Gastrocnemius medialis (tissue), 4 donors: Measurements from ENCODE around the gene BTF3. TPM values are rescaled to one million over a fixed set of nuclear protein-coding genes. Genes with fewer than 3 reads are reported as not detected.

Experiments
- ATAC-seq, 2 donors: fragments of 150-250 bp; one replicate each; pipeline ENCODE4 v1.9.1; 2016
- DNase-seq, 2 donors: peaks; one replicate each; pipeline ENCODE4 v3.0.0-alpha.2; 2019
- H3K27ac ChIP-seq, 4 donors: fragments of 200-600 bp; sonication (generic); 1 replicate in 1 of 4; 2 replicates in 3 of 4; pipeline ENCODE4 v1.5.1; 2016 to 2018; ENCODE audit warnings: mild to moderate bottlenecking in 2 of 4, moderate library complexity in 1 of 4
- H3K27me3 ChIP-seq, 3 donors: fragments of 200-600 bp; sonication (generic) in 2 of 3; 1 replicate in 1 of 3; 2 replicates in 2 of 3; pipeline versions ENCODE4 v1.5.1 to v1.6.0; 2016 to 2019; ENCODE audit warnings: mild to moderate bottlenecking in 1 of 3, moderate library complexity in 1 of 3
- H3K36me3 ChIP-seq, 2 donors: fragments of 200-600 bp; sonication (generic) in 1 of 2; one replicate each; pipeline ENCODE4 v1.5.1; 2017 to 2018
- H3K4me1 ChIP-seq, 2 donors: fragments of 200-600 bp; sonication (generic) in 1 of 2; one replicate each; pipeline ENCODE4 v1.5.1; 2016 to 2017; ENCODE audit warnings: mild to moderate bottlenecking in 2 of 2
- H3K4me3 ChIP-seq, 4 donors: fragments of 200-600 bp; sonication (generic) in 3 of 4; 1 replicate in 1 of 4; 2 replicates in 3 of 4; pipeline ENCODE4 v1.5.1; 2016 to 2019; ENCODE audit warnings: mild to moderate bottlenecking in 2 of 4
- H3K9me3 ChIP-seq, 3 donors: fragments of 200-600 bp; sonication (generic) in 2 of 3; 1 replicate in 1 of 3; 2 replicates in 2 of 3; pipeline ENCODE4 v1.5.1; 2016 to 2019
- POLR2A ChIP-seq, 2 donors: fragments of 450-650 bp; IDR thresholded peaks; one replicate each; pipeline ENCODE4 v1.6.1; 2017; ENCODE audit warnings: antibody characterized with exemption in 2 of 2, mild to moderate bottlenecking in 2 of 2, moderate library complexity in 2 of 2
- in situ Hi-C, 4 donors: fragments of 200-750 bp; cut with MboI; loops; one replicate each; pipeline versions ENCODE4 v1.15.0 to v1.8.0; 2017; ENCODE audit warnings: low sequenced_read_pairs in 4 of 4
- intact Hi-C: fragments of 100-400 bp; cut with DNase I; formaldehyde crosslinking; loops from one replicate; pipeline ENCODE4 v1.15.1; 2023; ENCODE audit warnings: low total_unique reads
- total RNA-seq, 4 donors: library from RNA; depleted of rRNA; stranded (reverse); fragments of >200 nt; gene quantifications; one replicate each; pipeline versions ENCODE4 v1.1.0 to v1.2.3, GENCODE V29; 2016
- TF ChIP-seq, protein P1 (sequence below), 5 experiments: fragments of 450-650 bp in 3 of 5; fragments of 200-600 bp in 2 of 5; sonication (generic) in 2 of 5; IDR thresholded peaks in 4 of 5; conservative IDR thresholded peaks in 1 of 5; 1 replicate in 4 of 5; 2 replicates in 1 of 5; pipeline ENCODE4 v1.5.1; 2016 to 2019; ENCODE audit warnings: antibody characterized with exemption in 5 of 5, mild to moderate bottlenecking in 3 of 5, moderate library complexity in 3 of 5

BTF3 gene
- total RNA-seq, 4 donors from 2014 or later = 517 to 641 (median 546) TPM

- Histone ChIP-seq H3K9me3 (no peaks in the 10 kb centered on the region), H3K27me3 (peaks cover 0 to 3% (median 3%) of the 10 kb centered on the region in 3 donors), H3K4me3 (no peak overlapping the region), H3K36me3 (no peaks in the 10 kb centered on the region), H3K4me1 (no peaks in the 10 kb centered on the region), H3K27ac (no peak overlapping the region)
- ATAC-seq (no peak), DNase-seq (no peak)
- in situ Hi-C loops = no loop called here
- intact Hi-C loops = no loop called here
- TF ChIP-seq, protein P1, sequence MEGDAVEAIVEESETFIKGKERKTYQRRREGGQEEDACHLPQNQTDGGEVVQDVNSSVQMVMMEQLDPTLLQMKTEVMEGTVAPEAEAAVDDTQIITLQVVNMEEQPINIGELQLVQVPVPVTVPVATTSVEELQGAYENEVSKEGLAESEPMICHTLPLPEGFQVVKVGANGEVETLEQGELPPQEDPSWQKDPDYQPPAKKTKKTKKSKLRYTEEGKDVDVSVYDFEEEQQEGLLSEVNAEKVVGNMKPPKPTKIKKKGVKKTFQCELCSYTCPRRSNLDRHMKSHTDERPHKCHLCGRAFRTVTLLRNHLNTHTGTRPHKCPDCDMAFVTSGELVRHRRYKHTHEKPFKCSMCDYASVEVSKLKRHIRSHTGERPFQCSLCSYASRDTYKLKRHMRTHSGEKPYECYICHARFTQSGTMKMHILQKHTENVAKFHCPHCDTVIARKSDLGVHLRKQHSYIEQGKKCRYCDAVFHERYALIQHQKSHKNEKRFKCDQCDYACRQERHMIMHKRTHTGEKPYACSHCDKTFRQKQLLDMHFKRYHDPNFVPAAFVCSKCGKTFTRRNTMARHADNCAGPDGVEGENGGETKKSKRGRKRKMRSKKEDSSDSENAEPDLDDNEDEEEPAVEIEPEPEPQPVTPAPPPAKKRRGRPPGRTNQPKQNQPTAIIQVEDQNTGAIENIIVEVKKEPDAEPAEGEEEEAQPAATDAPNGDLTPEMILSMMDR (IDR thresholded peaks at IDR 0.05 in 4 of 5, conservative IDR thresholded peaks at IDR 0.05 in 1 of 5) = no peak
- TF ChIP-seq POLR2A (IDR thresholded peaks at IDR 0.05) = no peak
Measured at GRCh38 chr5:73540192-73540591, 42.0 kb downstream of the BTF3 start.

DNA sequence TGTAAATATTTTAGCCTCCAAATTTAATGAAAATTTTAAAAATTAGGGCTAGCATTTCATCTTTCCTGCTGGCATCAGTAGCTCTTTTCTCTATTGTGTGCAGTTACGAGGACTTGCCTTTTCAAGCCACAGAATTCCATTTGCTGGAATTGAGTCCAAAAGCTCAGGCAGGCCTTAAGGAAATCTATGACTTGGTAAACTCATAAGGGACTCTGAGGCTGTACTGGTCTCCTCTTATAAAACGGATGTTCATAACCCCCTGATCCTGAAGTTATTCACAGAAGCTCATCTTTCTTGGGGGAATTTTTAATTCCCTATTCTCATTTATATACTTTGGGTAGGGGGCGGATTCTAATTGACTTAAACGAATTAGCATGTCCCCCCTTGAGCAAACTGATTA, 43.8 kb downstream of the BTF3 start:
- H3K27me3 ChIP-seq = peaks cover 0 to 3% (median 3%) of the 10 kb centered on the region in 3 donors
- intact Hi-C loops = no loop called here
- ATAC-seq (no peak), DNase-seq (no peak)
- no peak overlapping the region for H3K27ac ChIP-seq
- no peak overlapping the region for H3K4me3 ChIP-seq
- H3K4me1 ChIP-seq = no peaks in the 10 kb centered on the region
- in situ Hi-C loops = no loop called here
- TF ChIP-seq, protein P1 (IDR thresholded peaks at IDR 0.05 in 4 of 5, conservative IDR thresholded peaks at IDR 0.05 in 1 of 5) = no peak
- TF ChIP-seq POLR2A (IDR thresholded peaks at IDR 0.05) = no peak
- no peaks in the 10 kb centered on the region for H3K36me3 ChIP-seq
- no peaks in the 10 kb centered on the region for H3K9me3 ChIP-seq

- TF ChIP-seq POLR2A (IDR thresholded peaks at IDR 0.05) = no peak
- TF ChIP-seq, protein P1 (IDR thresholded peaks at IDR 0.05 in 4 of 5, conservative IDR thresholded peaks at IDR 0.05 in 1 of 5) = no peak
- Histone ChIP-seq H3K27me3 (peaks cover 0 to 3% (median 3%) of the 10 kb centered on the region in 3 donors), H3K27ac (no peak overlapping the region), H3K9me3 (no peaks in the 10 kb centered on the region), H3K4me3 (no peak overlapping the region), H3K36me3 (no peaks in the 10 kb centered on the region), H3K4me1 (no peaks in the 10 kb centered on the region)
- peak; percentile 49 to 62 for ATAC-seq
- intact Hi-C loops (no loop called here), in situ Hi-C loops (no loop called here)
- DNase-seq = no peak
Measured at GRCh38 chr5:73544429-73545402, 46.5 kb downstream of the BTF3 start.

DNA sequence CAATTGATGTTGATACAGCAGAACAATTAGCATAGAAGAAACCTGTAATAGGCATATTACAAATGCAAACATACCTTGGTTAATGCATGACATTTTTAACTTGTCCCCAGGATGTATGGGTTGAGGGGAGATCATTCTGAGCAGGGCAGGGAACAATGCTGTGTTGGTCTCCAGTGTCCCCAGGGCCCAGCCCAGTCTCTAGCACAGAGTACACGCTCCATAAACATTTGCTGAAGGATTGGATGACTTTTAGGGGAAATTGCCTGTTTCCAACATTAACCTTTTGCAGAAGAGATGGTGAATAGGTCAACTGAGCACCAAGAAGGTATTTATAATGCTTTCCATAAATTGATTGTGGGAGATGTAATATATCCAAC, 47.1 kb downstream of the BTF3 start:
- intact Hi-C loops (no loop called here), in situ Hi-C loops (no loop called here)
- no peak overlapping the region for H3K27ac ChIP-seq
- ATAC-seq = no peak
- peaks cover 0 to 3% (median 3%) of the 10 kb centered on the region in 3 donors for H3K27me3 ChIP-seq
- DNase-seq = no peak
- H3K9me3 ChIP-seq = no peaks in the 10 kb centered on the region
- TF ChIP-seq, protein P1 (IDR thresholded peaks at IDR 0.05 in 4 of 5, conservative IDR thresholded peaks at IDR 0.05 in 1 of 5) = no peak
- TF ChIP-seq POLR2A (IDR thresholded peaks at IDR 0.05) = no peak
- H3K36me3 ChIP-seq = no peaks in the 10 kb centered on the region
- H3K4me1 ChIP-seq = no peaks in the 10 kb centered on the region
- no peak overlapping the region for H3K4me3 ChIP-seq
